Right atrium auricular region (tissue), 2 donors: ENCODE results near the gene C8G. TPM values are rescaled to one million over a fixed set of nuclear protein-coding genes. Genes with fewer than 3 reads are reported as not detected.

ENCODE experiments used
- DNase-seq: peaks from one replicate; pipeline ENCODE4 v3.0.0-alpha.2; 2019; ENCODE audit warnings: low spot score
- H3K27ac ChIP-seq, 2 donors: fragments of 200-600 bp; sonication (generic); 1 replicate in 1 of 2; 2 replicates in 1 of 2; pipeline ENCODE4 v1.5.1; 2016 to 2019
- H3K27me3 ChIP-seq, 2 donors: fragments of 200-600 bp; sonication (generic); one replicate each; pipeline versions ENCODE4 v1.5.1 to v1.6.0; 2017 to 2019
- H3K36me3 ChIP-seq: fragments of 200-600 bp; sonication (generic); one replicate; pipeline ENCODE4 v1.5.1; 2016
- H3K4me1 ChIP-seq, 2 donors: fragments of 200-600 bp; sonication (generic); one replicate each; pipeline versions ENCODE4 v1.5.1 to v1.6.0; 2017 to 2019
- H3K4me3 ChIP-seq, 2 donors: fragments of 200-600 bp; sonication (generic); 1 replicate in 1 of 2; 2 replicates in 1 of 2; pipeline ENCODE4 v1.5.1; 2017 to 2019; ENCODE audit warnings: mild to moderate bottlenecking in 1 of 2, moderate library complexity in 1 of 2
- H3K9me3 ChIP-seq, 2 donors: fragments of 200-600 bp; sonication (generic); one replicate each; pipeline ENCODE4 v1.5.1; 2019
- CTCF ChIP-seq, 2 donors: fragments of 200-600 bp; sonication (generic); IDR thresholded peaks; one replicate each; pipeline ENCODE4 v1.5.1; 2019; ENCODE audit warnings: antibody characterized with exemption in 2 of 2
- total RNA-seq, 2 donors: library from RNA; depleted of rRNA; stranded (reverse); fragments of >200 nt; gene quantifications; one replicate each; pipeline ENCODE4 v1.1.0, GENCODE V29; 2016

Gene C8G
- total RNA-seq, 2 donors from 2014 or later = not detected

DNA sequence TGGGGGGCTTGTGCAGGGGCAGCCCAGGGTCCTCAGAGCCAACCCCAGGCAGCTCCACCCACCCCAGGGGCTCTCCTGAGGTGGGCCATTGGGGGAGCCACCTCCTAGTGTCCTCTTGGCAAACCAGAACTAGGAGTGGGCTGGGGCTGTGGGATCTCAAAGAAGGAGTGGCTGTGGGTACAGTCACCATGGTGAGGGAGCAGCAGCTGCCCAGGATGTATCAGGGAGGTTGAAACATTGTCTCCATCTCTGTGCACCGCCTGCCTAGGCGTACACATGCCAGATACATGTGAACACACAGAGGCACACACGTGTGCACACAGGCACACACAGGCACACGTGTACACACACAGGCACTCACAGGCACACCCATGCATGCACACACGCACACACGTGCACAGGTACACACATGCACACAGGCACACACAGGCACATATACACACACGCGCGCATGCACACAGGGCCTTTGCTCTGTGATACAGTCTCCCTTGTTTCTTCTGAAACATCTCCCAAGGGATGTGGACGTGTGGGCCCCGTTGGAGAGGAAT is 17.7 kb downstream of the C8G start:
- no peak for DNase-seq
- Histone ChIP-seq H3K4me1 (peaks cover 0 to 28% of the 10 kb centered on the region in 2 donors), H3K9me3 (no peaks in the 10 kb centered on the region), H3K27ac (no peak overlapping the region), H3K4me3 (no peak overlapping the region), H3K36me3 (no peaks in the 10 kb centered on the region), H3K27me3 (no peaks in the 10 kb centered on the region)
- TF ChIP-seq CTCF (IDR thresholded peaks at IDR 0.05) = no peak

- Histone ChIP-seq H3K36me3 (no peaks in the 10 kb centered on the region), H3K9me3 (no peaks in the 10 kb centered on the region), H3K27me3 (no peaks in the 10 kb centered on the region), H3K27ac (no peak overlapping the region), H3K4me3 (no peak overlapping the region), H3K4me1 (peaks cover 0 to 28% of the 10 kb centered on the region in 2 donors)
- no peak for DNase-seq
- no peak for TF ChIP-seq CTCF (IDR thresholded peaks at IDR 0.05)
Measured at GRCh38 chr9:136963341-136963740, 18.3 kb downstream of the C8G start.

GRCh38 chr9:136963751-136964150 is 18.7 kb downstream of the C8G start:
- TF ChIP-seq CTCF (IDR thresholded peaks at IDR 0.05) = no peak
- Histone ChIP-seq H3K4me3 (no peak overlapping the region), H3K27me3 (no peaks in the 10 kb centered on the region), H3K9me3 (no peaks in the 10 kb centered on the region), H3K27ac (no peak overlapping the region), H3K36me3 (no peaks in the 10 kb centered on the region), H3K4me1 (peaks cover 0 to 28% of the 10 kb centered on the region in 2 donors)
- DNase-seq = no peak

- no peaks in the 10 kb centered on the region for H3K9me3 ChIP-seq
- H3K36me3 ChIP-seq = no peaks in the 10 kb centered on the region
- TF ChIP-seq CTCF (IDR thresholded peaks at IDR 0.05) = no peak
- H3K27ac ChIP-seq = no peak overlapping the region
- DNase-seq = no peak
- H3K4me3 ChIP-seq = no peak overlapping the region
- H3K27me3 ChIP-seq = no peaks in the 10 kb centered on the region
- H3K4me1 ChIP-seq = peaks cover 0 to 28% of the 10 kb centered on the region in 2 donors
Measured at GRCh38 chr9:136964171-136964689, 19.2 kb downstream of the C8G start.

DNA sequence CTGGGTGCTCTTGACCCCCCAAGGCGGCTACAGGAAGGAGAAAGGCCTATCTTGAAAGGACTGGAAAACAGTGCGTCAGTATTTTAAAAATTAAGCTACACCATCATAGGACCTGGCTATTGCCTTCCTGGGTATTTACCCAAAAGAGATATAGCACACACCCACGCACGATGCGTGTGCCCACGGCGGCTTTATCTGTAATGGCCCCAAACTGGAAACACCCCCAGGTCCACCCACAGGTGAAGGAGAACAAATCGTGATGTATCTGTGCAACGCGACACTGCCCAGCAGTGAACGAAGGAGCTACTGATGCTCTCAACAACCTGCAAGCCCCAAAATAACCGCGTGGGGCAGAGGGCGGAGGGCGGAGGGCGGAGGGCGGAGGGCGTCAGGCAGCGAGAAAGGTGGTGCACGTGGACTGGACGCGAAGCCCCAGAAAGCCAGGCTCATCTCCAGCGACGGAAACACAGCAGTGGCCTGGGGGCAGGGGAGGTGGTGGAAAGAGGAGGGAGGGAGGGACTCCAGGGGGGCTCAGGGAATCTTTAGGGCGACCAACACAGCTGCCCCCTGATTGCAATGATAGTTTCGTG is 19.9 kb downstream of the C8G start:
- Histone ChIP-seq H3K36me3 (no peaks in the 10 kb centered on the region), H3K27ac (no peak overlapping the region), H3K27me3 (no peaks in the 10 kb centered on the region), H3K4me1 (peaks cover 0 to 28% of the 10 kb centered on the region in 2 donors), H3K9me3 (no peaks in the 10 kb centered on the region), H3K4me3 (no peak overlapping the region)
- DNase-seq = no peak
- TF ChIP-seq CTCF (IDR thresholded peaks at IDR 0.05) = no peak
